ENCODE measurements around the gene EIF1AY.
"Not testable (repeated sequence)": the region's sequence is repeated elsewhere in the genome, so short reads cannot be mapped to it uniquely, and the experiment has no call there.

EIF1AY gene

GRCh38 chrY:20575531-20576121 is at the start of gene EIF1AY:
TSS of gene EIF1AY (plus strand) at chrY:20575776. CDS start at chrY:20575872, 96 bp downstream.
- H3K27ac Mint-ChIP-seq = no peak within 1 kb of the TSS
- DNase-seq = no peak
- H3K27me3 Mint-ChIP-seq = no peaks in the 10 kb centered on the region
- no peaks in the 10 kb centered on the region for H3K9me3 Mint-ChIP-seq
- no peak within 1 kb of the TSS for H3K4me3 Mint-ChIP-seq
- no peaks in the 10 kb centered on the region for H3K36me3 Mint-ChIP-seq (ENCODE audit: low read depth)
- no peaks in the 10 kb centered on the region for H3K4me1 Mint-ChIP-seq (ENCODE audit: low read depth)

GRCh38 chrY:20528435-20528834 is 47.1 kb upstream of the EIF1AY start:
- no peak overlapping the region for H3K27ac Mint-ChIP-seq
- H3K4me1 Mint-ChIP-seq (ENCODE audit: low read depth) = no peaks in the 10 kb centered on the region
- no peaks in the 10 kb centered on the region for H3K27me3 Mint-ChIP-seq
- no peaks in the 10 kb centered on the region for H3K9me3 Mint-ChIP-seq
- no peak for DNase-seq
- H3K4me3 Mint-ChIP-seq = no peak overlapping the region
- no peaks in the 10 kb centered on the region for H3K36me3 Mint-ChIP-seq (ENCODE audit: low read depth)

- Mint-ChIP-seq H3K27me3 (no peaks in the 10 kb centered on the region), H3K4me3 (no peak overlapping the region), H3K9me3 (no peaks in the 10 kb centered on the region), H3K36me3 (ENCODE audit: low read depth) (no peaks in the 10 kb centered on the region), H3K27ac (no peak overlapping the region), H3K4me1 (ENCODE audit: low read depth) (no peaks in the 10 kb centered on the region)
- no peak for DNase-seq
These were observed 37.4 kb upstream of the EIF1AY start for GRCh38 chrY:20538186-20538585.

- no peak for DNase-seq
- Mint-ChIP-seq H3K9me3 (no peaks in the 10 kb centered on the region), H3K4me1 (ENCODE audit: low read depth) (no peaks in the 10 kb centered on the region), H3K36me3 (ENCODE audit: low read depth) (no peaks in the 10 kb centered on the region), H3K27me3 (no peaks in the 10 kb centered on the region), H3K27ac (no peak overlapping the region), H3K4me3 (no peak overlapping the region)
These were observed 36.6 kb upstream of the EIF1AY start for GRCh38 chrY:20538933-20539332.

GRCh38 chrY:20544451-20544960 is 31.1 kb upstream of the EIF1AY start:
- DNase-seq = no peak
- no peaks in the 10 kb centered on the region for H3K36me3 Mint-ChIP-seq (ENCODE audit: low read depth)
- H3K4me3 Mint-ChIP-seq = no peak overlapping the region
- H3K9me3 Mint-ChIP-seq = no peaks in the 10 kb centered on the region
- no peaks in the 10 kb centered on the region for H3K4me1 Mint-ChIP-seq (ENCODE audit: low read depth)
- no peaks in the 10 kb centered on the region for H3K27me3 Mint-ChIP-seq
- H3K27ac Mint-ChIP-seq = no peak overlapping the region

GRCh38 chrY:20546071-20546470 is 29.5 kb upstream of the EIF1AY start:
- DNase-seq = no peak
- Mint-ChIP-seq H3K9me3 (no peaks in the 10 kb centered on the region), H3K4me1 (ENCODE audit: low read depth) (no peaks in the 10 kb centered on the region), H3K4me3 (no peak overlapping the region), H3K27ac (no peak overlapping the region), H3K36me3 (ENCODE audit: low read depth) (no peaks in the 10 kb centered on the region), H3K27me3 (no peaks in the 10 kb centered on the region)

- DNase-seq = no peak
- Mint-ChIP-seq H3K27ac (no peak overlapping the region), H3K4me1 (ENCODE audit: low read depth) (no peaks in the 10 kb centered on the region), H3K27me3 (no peaks in the 10 kb centered on the region), H3K4me3 (no peak overlapping the region), H3K9me3 (no peaks in the 10 kb centered on the region), H3K36me3 (ENCODE audit: low read depth) (no peaks in the 10 kb centered on the region)
These were observed 26.3 kb upstream of the EIF1AY start for GRCh38 chrY:20549289-20549688.

GRCh38 chrY:20551840-20552239 is 23.7 kb upstream of the EIF1AY start:
- no peak overlapping the region for H3K27ac Mint-ChIP-seq
- H3K27me3 Mint-ChIP-seq = no peaks in the 10 kb centered on the region
- no peaks in the 10 kb centered on the region for H3K9me3 Mint-ChIP-seq
- no peaks in the 10 kb centered on the region for H3K4me1 Mint-ChIP-seq (ENCODE audit: low read depth)
- no peaks in the 10 kb centered on the region for H3K36me3 Mint-ChIP-seq (ENCODE audit: low read depth)
- no peak overlapping the region for H3K4me3 Mint-ChIP-seq
- no peak for DNase-seq

GRCh38 chrY:20552764-20553323 is 22.7 kb upstream of the EIF1AY start:
- not testable (repeated sequence) for H3K27me3 Mint-ChIP-seq; DNase-seq; H3K4me3 Mint-ChIP-seq; H3K36me3 Mint-ChIP-seq (ENCODE audit: low read depth); H3K27ac Mint-ChIP-seq; H3K9me3 Mint-ChIP-seq; H3K4me1 Mint-ChIP-seq (ENCODE audit: low read depth)

- Mint-ChIP-seq H3K4me3 (no peak overlapping the region), H3K27me3 (no peaks in the 10 kb centered on the region), H3K36me3 (ENCODE audit: low read depth) (no peaks in the 10 kb centered on the region), H3K9me3 (no peaks in the 10 kb centered on the region), H3K27ac (no peak overlapping the region), H3K4me1 (ENCODE audit: low read depth) (no peaks in the 10 kb centered on the region)
- DNase-seq = no peak
These were observed 19.8 kb upstream of the EIF1AY start for GRCh38 chrY:20555820-20556219.

- no peak for DNase-seq
- no peaks in the 10 kb centered on the region for H3K36me3 Mint-ChIP-seq (ENCODE audit: low read depth)
- H3K4me3 Mint-ChIP-seq = no peak overlapping the region
- no peaks in the 10 kb centered on the region for H3K27me3 Mint-ChIP-seq
- no peaks in the 10 kb centered on the region for H3K9me3 Mint-ChIP-seq
- H3K27ac Mint-ChIP-seq = no peak overlapping the region
- no peaks in the 10 kb centered on the region for H3K4me1 Mint-ChIP-seq (ENCODE audit: low read depth)
These were observed 16.9 kb upstream of the EIF1AY start for GRCh38 chrY:20558677-20559076.

- DNase-seq = no peak
- H3K9me3 Mint-ChIP-seq = no peaks in the 10 kb centered on the region
- H3K4me1 Mint-ChIP-seq (ENCODE audit: low read depth) = no peaks in the 10 kb centered on the region
- no peak overlapping the region for H3K27ac Mint-ChIP-seq
- no peak overlapping the region for H3K4me3 Mint-ChIP-seq
- H3K27me3 Mint-ChIP-seq = no peaks in the 10 kb centered on the region
- no peaks in the 10 kb centered on the region for H3K36me3 Mint-ChIP-seq (ENCODE audit: low read depth)
These were observed 15.6 kb upstream of the EIF1AY start for GRCh38 chrY:20559873-20560512.

- H3K27ac Mint-ChIP-seq = no peak overlapping the region
- H3K4me3 Mint-ChIP-seq = no peak overlapping the region
- H3K36me3 Mint-ChIP-seq (ENCODE audit: low read depth) = no peaks in the 10 kb centered on the region
- no peaks in the 10 kb centered on the region for H3K27me3 Mint-ChIP-seq
- no peaks in the 10 kb centered on the region for H3K9me3 Mint-ChIP-seq
- H3K4me1 Mint-ChIP-seq (ENCODE audit: low read depth) = no peaks in the 10 kb centered on the region
- no peak for DNase-seq
These were observed 4.3 kb upstream of the EIF1AY start for GRCh38 chrY:20571306-20571705.

- Mint-ChIP-seq H3K9me3 (no peaks in the 10 kb centered on the region), H3K4me1 (ENCODE audit: low read depth) (no peaks in the 10 kb centered on the region), H3K27me3 (no peaks in the 10 kb centered on the region), H3K27ac (no peak overlapping the region), H3K36me3 (ENCODE audit: low read depth) (no peaks in the 10 kb centered on the region), H3K4me3 (no peak overlapping the region)
- DNase-seq = no peak
These were observed 930 bp downstream of the EIF1AY start for GRCh38 chrY:20576506-20576905.

GRCh38 chrY:20578206-20578605 is 2.6 kb downstream of the EIF1AY start:
- no peaks in the 10 kb centered on the region for H3K36me3 Mint-ChIP-seq (ENCODE audit: low read depth)
- no peak overlapping the region for H3K4me3 Mint-ChIP-seq
- no peaks in the 10 kb centered on the region for H3K4me1 Mint-ChIP-seq (ENCODE audit: low read depth)
- no peak overlapping the region for H3K27ac Mint-ChIP-seq
- DNase-seq = no peak
- H3K27me3 Mint-ChIP-seq = no peaks in the 10 kb centered on the region
- H3K9me3 Mint-ChIP-seq = no peaks in the 10 kb centered on the region

Data from activated T-cell treated with anti-CD3 and anti-CD28 coated beads, Interleukin-2, amount 50 U/mL, for 24 hours (primary cell).